Measurements from ENCODE around the gene CERS6. TPM values are rescaled to one million over a fixed set of nuclear protein-coding genes. Genes with fewer than 3 reads are reported as not detected.

CERS6 gene
- total and polyA plus RNA-seq, 4 donors = 4.3 to 10.6 (median 6.4) TPM

DNA sequence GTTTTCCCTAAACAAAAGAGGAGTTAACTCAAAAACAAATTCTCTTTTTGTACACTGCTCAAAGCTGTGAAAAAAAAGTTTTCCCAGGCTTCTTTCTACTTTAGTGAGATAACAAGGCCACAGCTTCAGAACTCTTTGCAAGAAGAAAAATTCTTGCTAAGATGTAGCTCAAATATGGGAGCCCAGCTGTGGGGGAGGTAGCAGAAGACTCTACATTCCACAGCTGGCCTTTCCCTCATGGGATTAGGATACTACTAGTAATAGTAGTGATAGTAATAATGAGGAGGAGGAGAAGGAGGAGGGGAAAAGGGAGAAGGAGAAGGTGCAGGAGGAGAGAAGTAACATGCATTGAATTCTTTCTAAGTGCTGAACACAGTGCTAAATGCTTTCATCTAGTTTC is 19.2 kb upstream of the CERS6 start:
- ATAC-seq (ENCODE audit: low FRiP score) (no peak), DNase-seq (no peak)
- H3K4me1 ChIP-seq (ENCODE audit: control insufficient read depth in 1 of 2, insufficient read depth in 2 of 2, low read length in 2 of 2) = no peaks in the 10 kb centered on the region

DNA sequence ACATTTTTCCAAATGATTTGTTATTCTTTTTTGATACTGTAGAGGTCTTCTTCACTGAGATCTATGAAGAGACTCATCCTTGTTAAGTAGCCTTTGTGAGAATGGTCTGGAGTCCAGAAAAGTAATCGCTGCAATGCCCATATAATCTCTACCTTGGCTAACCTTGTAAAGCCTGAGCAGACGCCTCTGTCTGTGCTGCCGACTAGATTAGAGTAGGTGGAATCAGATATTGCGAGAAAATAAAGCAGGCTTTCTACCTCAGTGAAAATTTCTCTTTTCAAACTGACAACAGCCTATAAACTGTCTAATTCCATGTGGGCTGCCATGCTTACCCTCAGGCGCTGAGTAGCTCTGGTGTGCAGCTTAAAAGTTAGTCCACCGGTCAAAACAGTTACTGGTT is 17.5 kb upstream of the CERS6 start:
- no peaks in the 10 kb centered on the region for H3K27me3 ChIP-seq (ENCODE audit: control insufficient read depth in 1 of 2, insufficient read depth in 2 of 2, low read length in 1 of 2)
- no peaks in the 10 kb centered on the region for H3K4me1 ChIP-seq (ENCODE audit: control insufficient read depth in 1 of 2, insufficient read depth in 2 of 2, low read length in 2 of 2)
- DNase-seq (no peak), ATAC-seq (ENCODE audit: low FRiP score) (no peak)
- intact Hi-C loops (cut with DNase I) = no loop called here
- H3K9me3 ChIP-seq (ENCODE audit: control insufficient read depth, low read length) = no peaks in the 10 kb centered on the region
- H3K27ac ChIP-seq (ENCODE audit: low read depth in 1 of 2, low read length in 2 of 2) = no peak overlapping the region
- no peak overlapping the region for H3K4me3 ChIP-seq (ENCODE audit: low read length in 2 of 2)
- H3K36me3 ChIP-seq (ENCODE audit: control insufficient read depth in 1 of 2, insufficient read depth in 2 of 2, low read length in 1 of 2) = no peaks in the 10 kb centered on the region
- 97% methylated on average over 6 of the region's 6 CpGs for WGBS, 2 donors

More for the DNA sequence above, 19.2 kb upstream of the CERS6 start:
- intact Hi-C loops (cut with DNase I) = no loop called here
- H3K36me3 ChIP-seq (ENCODE audit: control insufficient read depth in 1 of 2, insufficient read depth in 2 of 2, low read length in 1 of 2) = no peaks in the 10 kb centered on the region
- H3K27ac ChIP-seq (ENCODE audit: low read depth in 1 of 2, low read length in 2 of 2) = no peak overlapping the region
- H3K27me3 ChIP-seq (ENCODE audit: control insufficient read depth in 1 of 2, insufficient read depth in 2 of 2, low read length in 1 of 2) = no peaks in the 10 kb centered on the region
- H3K4me3 ChIP-seq (ENCODE audit: low read length in 2 of 2) = no peak overlapping the region
- no peaks in the 10 kb centered on the region for H3K9me3 ChIP-seq (ENCODE audit: control insufficient read depth, low read length)

DNA sequence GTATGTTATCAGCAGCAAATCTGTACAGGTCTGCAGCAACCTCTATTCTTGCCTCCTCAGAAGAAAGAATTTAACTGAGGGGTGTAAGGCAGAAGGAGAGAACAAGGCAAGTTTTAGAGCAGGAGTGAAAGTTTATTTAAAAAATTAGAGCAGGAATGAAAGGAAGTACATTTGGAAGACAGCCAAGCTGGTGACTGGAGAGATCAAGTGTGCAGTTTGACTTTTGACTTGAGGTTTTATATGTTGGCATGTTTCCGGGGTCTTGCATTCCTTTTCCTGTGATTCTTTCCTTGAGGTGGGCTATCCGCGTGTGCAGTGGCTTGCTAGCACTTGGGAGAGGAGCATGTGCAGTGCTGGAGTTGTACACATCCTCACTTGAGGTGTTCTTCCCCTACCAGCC is 16.5 kb upstream of the CERS6 start:
- H3K4me3 ChIP-seq (ENCODE audit: low read length in 2 of 2) = no peak overlapping the region
- intact Hi-C loops (cut with DNase I) = no loop called here
- H3K4me1 ChIP-seq (ENCODE audit: control insufficient read depth in 1 of 2, insufficient read depth in 2 of 2, low read length in 2 of 2) = peaks cover 0 to 3% of the 10 kb centered on the region in 2 donors
- H3K27ac ChIP-seq (ENCODE audit: low read depth in 1 of 2, low read length in 2 of 2) = no peak overlapping the region
- no peak for DNase-seq
- H3K27me3 ChIP-seq (ENCODE audit: control insufficient read depth in 1 of 2, insufficient read depth in 2 of 2, low read length in 1 of 2) = no peaks in the 10 kb centered on the region
- 50 to 52% methylated on average over 3 of the region's 3 CpGs for WGBS, 2 donors
- no peaks in the 10 kb centered on the region for H3K36me3 ChIP-seq (ENCODE audit: control insufficient read depth in 1 of 2, insufficient read depth in 2 of 2, low read length in 1 of 2)
- H3K9me3 ChIP-seq (ENCODE audit: control insufficient read depth, low read length) = no peaks in the 10 kb centered on the region
- no peak for ATAC-seq (ENCODE audit: low FRiP score)

DNA sequence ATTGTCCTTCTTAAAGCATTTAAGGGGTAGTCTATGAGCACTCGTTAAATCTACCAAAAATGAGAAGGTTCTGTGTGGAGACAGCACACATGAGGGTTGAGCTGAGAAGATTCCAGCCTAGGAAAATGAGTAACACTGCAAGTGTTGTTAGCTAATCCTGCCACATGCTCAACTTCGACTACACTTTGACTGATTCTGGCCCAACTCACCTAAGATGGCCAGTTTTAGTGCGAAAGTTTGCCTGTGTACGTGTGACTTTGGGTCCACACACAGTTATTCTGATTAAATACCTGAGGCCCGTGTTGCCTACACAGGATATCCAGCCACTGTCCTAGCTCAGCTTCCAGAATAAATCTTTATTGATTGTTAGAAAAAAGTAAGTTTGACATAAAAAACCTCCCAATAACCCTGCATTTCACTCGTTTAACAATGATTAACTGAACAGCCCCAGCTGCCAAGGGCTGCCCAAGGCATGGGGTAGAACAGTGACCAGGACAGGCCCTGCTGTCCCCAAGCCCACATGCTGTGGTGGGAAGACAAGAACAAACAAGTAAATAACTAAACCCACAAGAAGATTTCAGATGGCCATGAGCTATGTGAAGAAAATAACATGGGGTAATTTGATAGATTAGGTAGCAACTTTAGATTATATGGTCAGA is 14.7 kb upstream of the CERS6 start:
- DNase-seq = no peak
- H3K27ac ChIP-seq (ENCODE audit: low read depth in 1 of 2, low read length in 2 of 2) = no peak overlapping the region
- H3K9me3 ChIP-seq (ENCODE audit: control insufficient read depth, low read length) = no peaks in the 10 kb centered on the region
- H3K36me3 ChIP-seq (ENCODE audit: control insufficient read depth in 1 of 2, insufficient read depth in 2 of 2, low read length in 1 of 2) = no peaks in the 10 kb centered on the region
- ATAC-seq (ENCODE audit: low FRiP score) = no peak
- peaks cover 0 to 3% of the 10 kb centered on the region in 2 donors for H3K4me1 ChIP-seq (ENCODE audit: control insufficient read depth in 1 of 2, insufficient read depth in 2 of 2, low read length in 2 of 2)
- no peak overlapping the region for H3K4me3 ChIP-seq (ENCODE audit: low read length in 2 of 2)
- intact Hi-C loops (cut with DNase I) = no loop called here
- WGBS, 2 donors = 90 to 91% methylated on average over 6 of the region's 6 CpGs
- no peaks in the 10 kb centered on the region for H3K27me3 ChIP-seq (ENCODE audit: control insufficient read depth in 1 of 2, insufficient read depth in 2 of 2, low read length in 1 of 2)

DNA sequence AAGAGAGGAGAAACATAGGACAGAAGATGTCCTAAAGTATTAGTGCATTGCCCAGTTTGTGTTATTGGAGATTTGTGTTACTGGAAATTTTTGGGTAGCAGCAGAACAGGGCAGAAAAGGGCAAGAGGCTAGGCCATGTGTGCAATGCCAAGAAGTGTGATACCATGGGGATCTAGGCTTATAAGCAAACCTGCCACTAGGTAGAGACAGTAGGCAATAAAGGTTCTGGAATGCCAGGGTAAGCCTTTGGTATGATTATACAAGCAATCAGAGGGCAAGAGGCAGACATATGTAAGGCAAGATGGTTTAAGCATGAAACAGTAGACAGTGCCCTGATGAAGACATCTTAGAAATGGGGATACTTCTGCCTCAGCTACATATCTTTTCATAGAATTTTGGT is 12.3 kb upstream of the CERS6 start:
- Histone ChIP-seq H3K27me3 (ENCODE audit: control insufficient read depth in 1 of 2, insufficient read depth in 2 of 2, low read length in 1 of 2) (no peaks in the 10 kb centered on the region), H3K27ac (ENCODE audit: low read depth in 1 of 2, low read length in 2 of 2) (no peak overlapping the region), H3K4me1 (ENCODE audit: control insufficient read depth in 1 of 2, insufficient read depth in 2 of 2, low read length in 2 of 2) (peaks cover 0 to 3% of the 10 kb centered on the region in 2 donors), H3K36me3 (ENCODE audit: control insufficient read depth in 1 of 2, insufficient read depth in 2 of 2, low read length in 1 of 2) (no peaks in the 10 kb centered on the region), H3K4me3 (ENCODE audit: low read length in 2 of 2) (no peak overlapping the region), H3K9me3 (ENCODE audit: control insufficient read depth, low read length) (no peaks in the 10 kb centered on the region)
- ATAC-seq (ENCODE audit: low FRiP score) = no peak
- intact Hi-C loops (cut with DNase I) = no loop called here
- no peak for DNase-seq

DNA sequence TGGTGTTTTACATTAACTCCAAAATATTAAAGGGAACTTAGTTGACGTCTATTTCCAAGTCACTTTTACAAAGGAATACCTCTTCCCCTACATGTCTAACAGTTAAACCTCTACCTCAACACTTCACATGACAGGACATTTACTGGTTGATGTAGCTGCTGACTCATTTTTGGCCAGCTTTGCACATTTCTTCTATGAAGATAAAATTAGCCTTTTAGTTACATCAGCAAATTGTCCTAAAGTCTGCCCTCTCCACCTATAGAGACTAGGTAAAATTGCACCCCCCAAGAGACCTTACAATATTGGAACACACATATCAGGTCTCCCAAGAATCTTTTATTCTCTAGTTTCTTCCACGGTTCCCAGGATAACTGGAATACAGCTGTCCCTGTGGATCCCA is 10.1 kb upstream of the CERS6 start:
- Histone ChIP-seq H3K27me3 (ENCODE audit: control insufficient read depth in 1 of 2, insufficient read depth in 2 of 2, low read length in 1 of 2) (no peaks in the 10 kb centered on the region), H3K4me3 (ENCODE audit: low read length in 2 of 2) (no peak overlapping the region), H3K9me3 (ENCODE audit: control insufficient read depth, low read length) (no peaks in the 10 kb centered on the region), H3K36me3 (ENCODE audit: control insufficient read depth in 1 of 2, insufficient read depth in 2 of 2, low read length in 1 of 2) (no peaks in the 10 kb centered on the region), H3K27ac (ENCODE audit: low read depth in 1 of 2, low read length in 2 of 2) (no peak overlapping the region), H3K4me1 (ENCODE audit: control insufficient read depth in 1 of 2, insufficient read depth in 2 of 2, low read length in 2 of 2) (peaks cover 0 to 3% of the 10 kb centered on the region in 2 donors)
- whole genome bisulfite sequencing, 2 donors = 95 to 99% methylated on average over 2 of the region's 2 CpGs
- ATAC-seq (ENCODE audit: low FRiP score) (no peak), DNase-seq (no peak)
- intact Hi-C loops (cut with DNase I) = no loop called here

DNA sequence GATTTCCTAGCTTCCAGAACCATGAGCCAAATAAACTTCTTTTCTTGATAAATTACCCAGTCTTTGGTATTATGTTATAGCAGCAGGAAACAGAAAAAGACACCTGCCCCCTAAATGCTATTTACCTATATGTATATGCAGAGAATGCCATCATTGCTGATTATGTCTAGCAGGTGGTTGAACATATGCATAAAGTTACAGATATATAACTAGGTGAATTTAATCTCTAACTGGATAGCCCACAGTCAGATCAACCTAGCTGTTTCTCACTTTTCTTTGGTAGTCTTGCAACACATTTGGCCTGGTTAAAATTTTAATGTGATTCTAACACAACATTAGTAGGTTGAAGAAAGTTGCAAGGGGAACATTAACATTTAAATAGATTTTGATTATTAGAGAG is 7.1 kb upstream of the CERS6 start:
- ATAC-seq (ENCODE audit: low FRiP score) = no peak
- no peaks in the 10 kb centered on the region for H3K4me1 ChIP-seq (ENCODE audit: control insufficient read depth in 1 of 2, insufficient read depth in 2 of 2, low read length in 2 of 2)
- intact Hi-C loops (cut with DNase I) = no loop called here
- H3K27ac ChIP-seq (ENCODE audit: low read depth in 1 of 2, low read length in 2 of 2) = no peak overlapping the region
- no peaks in the 10 kb centered on the region for H3K9me3 ChIP-seq (ENCODE audit: control insufficient read depth, low read length)
- no peaks in the 10 kb centered on the region for H3K27me3 ChIP-seq (ENCODE audit: control insufficient read depth in 1 of 2, insufficient read depth in 2 of 2, low read length in 1 of 2)
- no peaks in the 10 kb centered on the region for H3K36me3 ChIP-seq (ENCODE audit: control insufficient read depth in 1 of 2, insufficient read depth in 2 of 2, low read length in 1 of 2)
- H3K4me3 ChIP-seq (ENCODE audit: low read length in 2 of 2) = no peak overlapping the region
- no peak for DNase-seq

DNA sequence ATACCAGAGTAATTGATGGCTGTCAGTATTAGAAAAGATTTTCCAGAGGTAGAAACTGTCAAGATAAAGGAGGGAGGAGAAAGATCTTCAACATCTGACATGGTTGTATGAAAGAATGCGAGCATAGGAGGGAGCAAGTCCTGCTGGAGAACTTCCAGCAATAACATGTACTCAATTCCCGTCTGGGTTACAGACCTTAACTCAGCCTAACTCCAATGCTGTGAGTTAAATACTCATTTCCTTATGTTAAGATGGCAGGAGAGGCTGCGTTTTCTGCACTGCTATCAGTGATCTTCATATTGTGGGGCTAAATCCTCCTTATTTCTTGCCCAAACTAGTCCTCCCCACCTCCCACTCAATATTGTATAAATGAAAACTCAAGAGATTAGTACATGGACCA is 6.7 kb upstream of the CERS6 start:
- Histone ChIP-seq H3K9me3 (ENCODE audit: control insufficient read depth, low read length) (no peaks in the 10 kb centered on the region), H3K27ac (ENCODE audit: low read depth in 1 of 2, low read length in 2 of 2) (no peak overlapping the region), H3K4me1 (ENCODE audit: control insufficient read depth in 1 of 2, insufficient read depth in 2 of 2, low read length in 2 of 2) (no peaks in the 10 kb centered on the region), H3K4me3 (ENCODE audit: low read length in 2 of 2) (no peak overlapping the region), H3K36me3 (ENCODE audit: control insufficient read depth in 1 of 2, insufficient read depth in 2 of 2, low read length in 1 of 2) (no peaks in the 10 kb centered on the region), H3K27me3 (ENCODE audit: control insufficient read depth in 1 of 2, insufficient read depth in 2 of 2, low read length in 1 of 2) (no peaks in the 10 kb centered on the region)
- DNase-seq (no peak), ATAC-seq (ENCODE audit: low FRiP score) (no peak)
- intact Hi-C loops (cut with DNase I) = no loop called here
- WGBS, 2 donors = 10 to 18% methylated on average over 3 of the region's 3 CpGs

DNA sequence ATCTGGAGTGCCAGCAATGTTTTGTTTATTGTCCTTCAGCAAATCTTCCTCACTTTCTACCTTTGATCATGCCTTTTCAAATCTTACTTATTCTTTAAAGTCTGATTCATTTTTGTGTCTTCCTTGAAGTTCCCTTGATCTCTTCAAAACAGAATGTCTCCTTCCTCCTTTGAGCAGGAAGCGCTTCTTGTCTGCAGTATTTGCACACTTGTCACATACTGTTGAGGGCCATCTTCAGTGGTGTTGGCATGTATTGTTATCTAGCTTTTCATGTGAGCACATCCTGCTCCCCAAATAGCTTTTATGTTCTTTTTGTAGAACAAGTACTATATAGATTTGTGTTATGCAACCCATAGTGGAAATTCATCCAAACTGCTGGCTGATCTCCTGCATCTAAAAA is 5.9 kb upstream of the CERS6 start:
- Histone ChIP-seq H3K4me1 (ENCODE audit: control insufficient read depth in 1 of 2, insufficient read depth in 2 of 2, low read length in 2 of 2) (peaks cover 0 to 1% of the 10 kb centered on the region in 2 donors), H3K9me3 (ENCODE audit: control insufficient read depth, low read length) (no peaks in the 10 kb centered on the region), H3K27ac (ENCODE audit: low read depth in 1 of 2, low read length in 2 of 2) (no peak overlapping the region), H3K4me3 (ENCODE audit: low read length in 2 of 2) (no peak overlapping the region), H3K27me3 (ENCODE audit: control insufficient read depth in 1 of 2, insufficient read depth in 2 of 2, low read length in 1 of 2) (no peaks in the 10 kb centered on the region), H3K36me3 (ENCODE audit: control insufficient read depth in 1 of 2, insufficient read depth in 2 of 2, low read length in 1 of 2) (no peaks in the 10 kb centered on the region)
- no peak for ATAC-seq (ENCODE audit: low FRiP score)
- no peak for DNase-seq
- 98 to 100% methylated on average over 1 of the region's 1 CpG for WGBS, 2 donors
- intact Hi-C loops (cut with DNase I) = loop anchor here in 1 of 2 donors (10.0 kb wide), 1 partner anchor 185 kb away; no protein-coding TSS in a partner anchor
